GM19372 (cell line): ENCODE data around the gene EDNRB.
"Not testable (repeated sequence)": the region's sequence is repeated elsewhere in the genome, so short reads cannot be mapped to it uniquely, and the experiment has no call there.

ENCODE experiments used
- ATAC-seq: cut with Tn5 transposase; IDR thresholded peaks from one replicate; pipeline ENCODE4 v1.9.1; 2021; ENCODE audit warnings: mild to moderate bottlenecking, low read depth, moderate library complexity; ENCODE audit not compliant: unreplicated experiment

The EDNRB gene

DNA sequence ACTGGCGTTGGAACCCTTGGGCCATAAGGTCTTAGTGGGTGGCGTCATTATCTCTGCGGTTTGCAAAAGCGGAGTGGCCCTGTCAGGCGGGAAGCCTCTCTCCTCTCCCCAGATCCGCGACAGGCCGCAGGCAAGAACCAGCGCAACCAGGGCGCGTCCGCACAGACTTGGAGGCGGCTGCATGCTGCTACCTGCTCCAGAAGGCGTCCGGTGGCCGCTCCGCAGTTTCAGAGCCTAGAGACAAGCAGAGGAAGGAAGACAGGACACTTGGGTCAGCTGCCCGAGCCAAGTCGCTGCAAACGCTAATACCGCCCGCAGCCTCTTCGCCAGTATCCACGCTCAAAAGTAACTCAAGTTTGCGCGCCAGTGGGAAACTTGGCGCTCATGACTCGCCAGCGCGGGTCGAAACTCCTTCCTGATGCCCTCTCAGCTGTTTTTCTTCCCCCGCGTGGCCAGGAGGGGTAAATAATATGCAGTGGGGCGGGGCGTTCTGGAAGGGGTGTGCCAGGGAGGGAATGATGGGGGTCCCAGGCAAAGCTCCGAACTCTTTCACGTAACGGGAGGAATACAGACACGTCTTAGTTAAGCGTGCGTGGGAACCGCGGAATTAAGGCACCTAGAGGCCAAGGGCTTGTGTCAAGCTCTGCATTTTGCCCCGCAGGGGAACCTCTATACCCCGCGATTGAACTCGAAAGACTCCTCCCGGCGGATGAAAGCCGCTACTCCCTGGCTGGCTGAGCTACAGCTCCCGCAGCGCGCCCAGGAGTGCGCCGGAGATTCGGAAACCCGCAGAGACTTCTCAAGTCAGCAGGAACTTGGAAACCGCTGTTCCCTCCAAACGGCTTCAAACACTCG, at the start of gene EDNRB:
Gene EDNRB, minus strand, starts transcription at position 441 of the 855 bp plus-strand sequence. Its CDS starts 258 bp downstream, at position 183.
- no peak for ATAC-seq

GRCh38 chr13:77966671-77967070, 48.0 kb upstream of the EDNRB start:
- ATAC-seq, result no peak

- ATAC-seq, result no peak
These were observed 34.1 kb upstream of the EDNRB start for GRCh38 chr13:77952737-77953136.

GRCh38 chr13:77952276-77952675, 33.6 kb upstream of the EDNRB start:
- ATAC-seq, result no peak

DNA sequence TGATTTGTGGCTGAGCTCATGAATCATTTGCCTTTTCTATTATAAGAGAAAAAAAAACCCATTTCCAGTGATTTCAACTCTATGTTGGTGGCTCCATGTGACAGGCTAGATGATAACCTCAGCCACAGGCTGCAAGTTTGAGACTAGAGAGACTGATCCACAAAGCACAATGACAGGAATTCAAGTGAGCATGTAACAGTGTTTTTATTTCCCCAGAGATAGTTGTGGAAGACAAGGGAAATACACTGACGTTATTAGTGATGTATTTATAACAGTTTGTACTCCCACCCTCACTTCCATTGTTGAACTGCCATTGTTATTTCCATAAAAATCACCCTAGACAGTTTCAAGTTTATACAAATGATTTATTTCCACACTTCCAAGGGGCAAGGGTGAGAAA, 27.9 kb upstream of the EDNRB start:
- no peak for ATAC-seq

- not testable (repeated sequence) for ATAC-seq
These were observed 16.4 kb upstream of the EDNRB start for GRCh38 chr13:77935063-77935462.

DNA sequence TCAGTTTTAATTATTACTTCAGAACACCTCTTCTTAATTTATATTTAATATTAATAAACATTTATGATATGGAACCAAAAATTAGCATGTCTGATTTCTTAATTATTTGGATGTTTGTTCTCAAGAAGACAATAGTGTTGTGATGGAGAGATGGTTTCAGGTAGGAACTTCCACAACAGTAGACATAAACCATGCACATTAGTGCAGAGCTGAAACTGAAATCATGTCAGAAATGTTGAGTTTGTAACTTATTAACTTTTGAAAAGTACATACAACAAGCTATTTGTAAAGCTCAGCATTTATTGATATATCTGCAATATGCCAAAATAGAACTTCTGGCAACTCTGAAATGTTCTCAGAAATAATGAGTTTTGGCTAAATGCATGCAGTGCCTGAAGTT, 11.8 kb upstream of the EDNRB start:
- peak; percentile 78 for ATAC-seq

GRCh38 chr13:77928909-77929308, 10.3 kb upstream of the EDNRB start:
- ATAC-seq, result peak; percentile 63

- no peak for ATAC-seq
These were observed 7.0 kb upstream of the EDNRB start for GRCh38 chr13:77925616-77926015.

- no peak for ATAC-seq
These were observed 1.3 kb upstream of the EDNRB start for GRCh38 chr13:77919921-77920294.

GRCh38 chr13:77919246-77919920, 752 bp upstream of the EDNRB start:
- no peak for ATAC-seq

- no peak for ATAC-seq
These were observed 2.1 kb downstream of the EDNRB start for GRCh38 chr13:77916488-77916887.

GRCh38 chr13:77915686-77916085, 2.9 kb downstream of the EDNRB start:
- ATAC-seq, result no peak

GRCh38 chr13:77913003-77913402, 5.6 kb downstream of the EDNRB start:
- no peak for ATAC-seq

GRCh38 chr13:77911751-77912150, 6.9 kb downstream of the EDNRB start:
- ATAC-seq, result no peak

DNA sequence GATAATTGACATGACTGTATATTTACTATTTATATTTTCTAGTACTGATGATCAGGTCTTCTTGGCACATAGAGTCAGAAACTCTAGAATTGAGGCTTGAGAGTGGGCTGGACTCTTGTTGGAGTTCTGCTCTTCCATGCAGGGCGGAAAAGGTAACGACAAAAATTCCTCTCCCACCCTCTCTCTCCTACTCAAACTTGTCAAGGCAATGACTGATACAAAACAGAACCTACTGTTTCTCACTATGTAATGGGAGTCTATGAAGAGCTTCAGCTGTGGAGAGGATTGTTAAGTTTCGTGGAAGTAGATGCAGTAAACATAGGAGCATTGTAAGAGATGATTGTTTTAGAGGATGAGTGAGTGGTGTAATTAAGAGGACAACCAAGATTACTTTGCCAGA, 8.8 kb downstream of the EDNRB start:
- ATAC-seq, result no peak

GRCh38 chr13:77908531-77908930, 10.1 kb downstream of the EDNRB start:
- ATAC-seq, result no peak

DNA sequence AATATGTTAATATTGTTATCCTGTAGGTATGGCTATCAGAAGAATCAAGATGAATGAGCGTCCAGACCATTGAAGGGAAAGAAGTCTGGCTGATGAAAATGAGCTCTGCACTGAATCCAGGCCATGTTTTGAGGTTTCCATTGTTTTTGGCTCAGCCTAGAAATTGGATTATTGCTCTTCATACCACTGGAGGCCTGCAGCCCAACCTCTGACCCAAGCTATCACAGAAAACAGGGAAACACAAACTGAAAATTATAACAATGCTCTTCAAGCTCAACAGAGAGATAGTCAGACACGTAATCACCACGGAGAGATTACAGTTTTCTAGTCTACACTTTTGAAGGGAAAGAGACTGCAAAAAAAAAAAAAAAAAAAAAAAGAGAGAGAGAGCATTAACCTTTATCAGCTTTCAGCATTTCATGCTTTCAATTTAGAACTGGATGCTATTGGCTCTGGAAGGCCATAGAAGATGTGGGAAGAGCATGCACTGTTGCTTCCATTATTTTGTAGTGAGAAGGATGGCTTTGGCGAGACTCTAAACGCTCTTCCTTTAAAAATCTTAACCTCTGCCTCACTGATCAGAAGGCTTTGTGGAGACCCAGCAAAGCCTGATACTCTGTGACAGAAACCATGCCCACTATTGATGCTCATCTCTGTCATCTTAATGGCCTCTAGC, 10.8 kb downstream of the EDNRB start:
- ATAC-seq, result no peak

DNA sequence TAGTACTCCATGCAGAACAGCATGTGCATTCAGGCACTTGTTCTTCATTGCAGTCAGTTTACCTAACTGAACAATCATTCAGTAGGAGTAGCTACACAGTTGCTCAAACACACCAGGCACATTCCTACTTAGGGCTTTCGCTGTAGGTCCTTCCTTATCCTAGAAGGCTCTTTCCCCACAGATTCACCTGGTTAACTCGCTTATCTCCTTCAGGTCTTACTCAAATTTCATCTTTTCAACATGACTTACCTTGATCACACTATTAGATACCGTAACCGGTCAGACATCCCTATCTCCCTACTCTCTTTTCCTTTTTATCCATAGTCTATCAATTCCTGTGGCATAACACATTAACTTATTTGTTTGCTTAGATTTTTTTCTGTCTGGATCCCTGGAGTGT, 14.6 kb downstream of the EDNRB start:
- ATAC-seq, result no peak

GRCh38 chr13:77903435-77903834, 15.2 kb downstream of the EDNRB start:
- ATAC-seq, result no peak

- no peak for ATAC-seq
These were observed 16.2 kb downstream of the EDNRB start for GRCh38 chr13:77902319-77902963.
